K562 (cell line): Measurements from ENCODE around the gene ZNF512B. TPM values are rescaled to one million over a fixed set of nuclear protein-coding genes. Genes with fewer than 3 reads are reported as not detected.

ENCODE experiments used
- BCL6 ChIP-seq: fragments of 250-450 bp; sonication (Bioruptor Pico); IDR thresholded peaks from 2 replicates; pipeline ENCODE4 v1.4.0; 2020
- CREB1 ChIP-seq, 2 experiments: sonication (generic) in 1 of 2; formaldehyde crosslinking in 1 of 2; IDR thresholded peaks; 2 replicates each; pipeline versions ENCODE4 v1.6.1 to v1.8.0; 2012 to 2022; ENCODE audit warnings: inconsistent platforms in 1 of 2, mild to moderate bottlenecking in 1 of 2, missing genetic modification reagents in 1 of 2, moderate library complexity in 1 of 2
- DLX4 ChIP-seq: fragments of 250-450 bp; sonication (Bioruptor Pico); IDR thresholded peaks from 2 replicates; pipeline ENCODE4 v1.6.1; 2021; ENCODE audit warnings: mild to moderate bottlenecking
- FOSL1 ChIP-seq: fragments of 200-800 bp; sonication (Bioruptor generic); conservative IDR thresholded peaks from 2 replicates; pipeline ENCODE4 v1.6.1; 2016; ENCODE audit warnings: missing genetic modification characterization, missing compliant biosample characterization
- GTF2A2 ChIP-seq: IDR thresholded peaks from 2 replicates; pipeline ENCODE4 v1.6.1; 2016; ENCODE audit warnings: mild to moderate bottlenecking, missing genetic modification characterization, missing compliant biosample characterization
- HMGXB4 ChIP-seq: sonication (generic); formaldehyde crosslinking; IDR thresholded peaks from 2 replicates; pipeline ENCODE4 v1.8.1; 2023; ENCODE audit warnings: mild to moderate bottlenecking, missing genetic modification reagents
- MAZ ChIP-seq, 2 experiments: fragments of 450-650 bp in 1 of 2; sonication (generic) in 1 of 2; formaldehyde crosslinking; IDR thresholded peaks in 1 of 2; conservative IDR thresholded peaks in 1 of 2; 2 replicates each; pipeline versions ENCODE4 v1.4.0 to v1.5.0; 2020; ENCODE audit warnings: mild to moderate bottlenecking in 1 of 2, missing genetic modification reagents in 1 of 2
- NFIC ChIP-seq: fragments of 450-650 bp; IDR thresholded peaks from 2 replicates; pipeline ENCODE4 v1.6.1; 2017; ENCODE audit warnings: mild to moderate bottlenecking, inconsistent platforms
- NUFIP1 ChIP-seq: fragments of 450-650 bp; IDR thresholded peaks from 2 replicates; pipeline ENCODE4 v1.6.1; 2018; ENCODE audit not compliant: partially characterized antibody
- RBBP5 ChIP-seq: fragments of 200-600 bp; sonication (generic); IDR thresholded peaks from 2 replicates; pipeline ENCODE4 v1.6.1; 2012; ENCODE audit warnings: borderline replicate concordance, mild to moderate bottlenecking, low read length, control low read depth, inconsistent platforms; ENCODE audit not compliant: insufficient read depth, poor library complexity, severe bottlenecking
- RUNX1 ChIP-seq: sonication (generic); IDR thresholded peaks from 2 replicates; pipeline ENCODE4 v1.6.1; 2016; ENCODE audit warnings: antibody characterized with exemption, low read depth
- SLC30A9 ChIP-seq: fragments of 250-450 bp; sonication (Bioruptor Pico); IDR thresholded peaks from 2 replicates; pipeline ENCODE4 v1.8.0; 2022; ENCODE audit warnings: mild to moderate bottlenecking, moderate library complexity
- SPI1 ChIP-seq: IDR thresholded peaks from 2 replicates; pipeline ENCODE4 v1.6.1; 2011; ENCODE audit warnings: low read depth, low read length, control low read depth, borderline replicate concordance
- ZNF318 ChIP-seq, 2 experiments: fragments of 450-650 bp; IDR thresholded peaks; 2 replicates each; pipeline ENCODE4 v1.6.1; 2016; ENCODE audit warnings: mild to moderate bottlenecking in 2 of 2, borderline replicate concordance in 1 of 2, low read depth in 1 of 2, moderate library complexity in 1 of 2
- ZNF57 ChIP-seq: fragments of 450-650 bp; formaldehyde crosslinking; IDR thresholded peaks from 2 replicates; pipeline ENCODE4 v1.4.0; 2020; ENCODE audit warnings: mild to moderate bottlenecking, moderate library complexity
- polyA plus RNA-seq, 8 experiments: library from polyadenylated mRNA; depleted of rRNA in 4 of 8; stranded (reverse) in 5 of 8; unstranded in 3 of 8; fragments of >200 nt; fragmentation: Nextera tagmentation in 2 of 8; fragmentation: Illumina TruSeq in 1 of 8; extraction: Ambion mirVana in 2 of 8; extraction: Trizol in 1 of 8; gene quantifications; 2 replicates each; pipeline versions ENCODE4 v1.2.1 to v1.2.3, GENCODE V29; 2011 to 2014; ENCODE audit warnings: inconsistent platforms in 1 of 8, missing spikeins in 1 of 8
- total RNA-seq, 7 experiments: library from RNA; depleted of rRNA in 6 of 7; stranded (reverse); fragments of >200 nt in 6 of 7; fragmentation: Illumina TruSeq in 2 of 7; extraction: Trizol in 2 of 7; gene quantifications; 2 replicates each; pipeline versions ENCODE4 v1.2.1 to v1.2.3, GENCODE V29; 2011 to 2021; ENCODE audit warnings: low replicate concordance in 1 of 7

Gene ZNF512B
- total and polyA plus RNA-seq, 9 of the 15 experiments (the other 6 are each of a cell fraction or from before 2014, with no cell fraction given) = 0.01 to 27.8 (median 8.2) TPM

GRCh38 chr20:63941282-63942081 lies 28.2 kb downstream of the ZNF512B start (continued):
- TF ChIP-seq HMGXB4 (CRISPR knock-in tag) (no peak), DLX4 (CRISPR knock-in tag) (no peak), FOSL1 (tag) (no peak), SPI1 (no peak), MAZ (CRISPR knock-in tag; conservative IDR thresholded peaks at IDR 0.05 in 1 of 2, IDR thresholded peaks at IDR 0.05 in 1 of 2) (peak in 1 of 2 experiments; percentile 52; a peak in 1 of 4 replicates), ZNF318 (IDR thresholded peaks at IDR 0.05; ENCODE audit: borderline replicate concordance in 1 of 2, low read depth in 1 of 2) (no peak), CREB1 (IDR thresholded peaks at IDR 0.05) (no peak), CREB1 (CRISPR knock-in tag; IDR thresholded peaks at IDR 0.05) (no peak), GTF2A2 (tag) (no peak), ZNF57 (CRISPR knock-in tag) (no peak), NFIC (no peak), SLC30A9 (no peak), NUFIP1 (no peak), BCL6 (CRISPR knock-in tag) (no peak), RUNX1 (no peak), RBBP5 (no peak)
